ENCODE results near the gene LRRK2.
"Not testable (repeated sequence)": the region's sequence is repeated elsewhere in the genome, so short reads cannot be mapped to it uniquely, and the experiment has no call there.

The LRRK2 gene

GRCh38 chr12:40312982-40313576 is 88.3 kb downstream of the LRRK2 start:
- DNase-seq (ENCODE audit: low read depth in 2 of 3, low spot score in 2 of 3) = no peak

- DNase-seq (ENCODE audit: low read depth in 2 of 3, low spot score in 2 of 3) = no peak
Observed at GRCh38 chr12:40313928-40314327, 89.1 kb downstream of the LRRK2 start.

GRCh38 chr12:40314927-40315326 is 90.1 kb downstream of the LRRK2 start:
- no peak for DNase-seq (ENCODE audit: low read depth in 2 of 3, low spot score in 2 of 3)

- no peak for DNase-seq (ENCODE audit: low read depth in 2 of 3, low spot score in 2 of 3)
Observed at GRCh38 chr12:40315375-40315774, 90.6 kb downstream of the LRRK2 start.

GRCh38 chr12:40324261-40324660 is 99.5 kb downstream of the LRRK2 start:
- no peak for DNase-seq (ENCODE audit: low read depth in 2 of 3, low spot score in 2 of 3)

GRCh38 chr12:40325349-40325960 is 100.7 kb downstream of the LRRK2 start:
- DNase-seq (ENCODE audit: low read depth in 2 of 3, low spot score in 2 of 3) = no peak

- no peak for DNase-seq (ENCODE audit: low read depth in 2 of 3, low spot score in 2 of 3)
Observed at GRCh38 chr12:40327535-40327934, 102.7 kb downstream of the LRRK2 start.

GRCh38 chr12:40330180-40330579 is 105.4 kb downstream of the LRRK2 start:
- no peak for DNase-seq (ENCODE audit: low read depth in 2 of 3, low spot score in 2 of 3)

- no peak for DNase-seq (ENCODE audit: low read depth in 2 of 3, low spot score in 2 of 3)
Observed at GRCh38 chr12:40331886-40332285, 107.1 kb downstream of the LRRK2 start.

GRCh38 chr12:40335991-40336390 is 111.2 kb downstream of the LRRK2 start:
- DNase-seq (ENCODE audit: low read depth in 2 of 3, low spot score in 2 of 3) = no peak

GRCh38 chr12:40336573-40337199 is 111.9 kb downstream of the LRRK2 start:
- DNase-seq (ENCODE audit: low read depth in 2 of 3, low spot score in 2 of 3) = no peak

GRCh38 chr12:40338071-40338470 is 113.3 kb downstream of the LRRK2 start:
- DNase-seq (ENCODE audit: low read depth in 2 of 3, low spot score in 2 of 3) = no peak

- DNase-seq (ENCODE audit: low read depth in 2 of 3, low spot score in 2 of 3) = no peak
Observed at GRCh38 chr12:40338621-40339020, 113.8 kb downstream of the LRRK2 start.

- no peak for DNase-seq (ENCODE audit: low read depth in 2 of 3, low spot score in 2 of 3)
Observed at GRCh38 chr12:40342010-40342409, 117.2 kb downstream of the LRRK2 start.

GRCh38 chr12:40343124-40343523 is 118.3 kb downstream of the LRRK2 start:
- DNase-seq (ENCODE audit: low read depth in 2 of 3, low spot score in 2 of 3) = no peak

- no peak for DNase-seq (ENCODE audit: low read depth in 2 of 3, low spot score in 2 of 3)
Observed at GRCh38 chr12:40344312-40344711, 119.5 kb downstream of the LRRK2 start.

- no peak for DNase-seq (ENCODE audit: low read depth in 2 of 3, low spot score in 2 of 3)
Observed at GRCh38 chr12:40351976-40352375, 127.2 kb downstream of the LRRK2 start.

GRCh38 chr12:40375076-40375475 is 150.3 kb downstream of the LRRK2 start:
- DNase-seq (ENCODE audit: low read depth in 2 of 3, low spot score in 2 of 3) = no peak

- no peak for DNase-seq (ENCODE audit: low read depth in 2 of 3, low spot score in 2 of 3)
Observed at GRCh38 chr12:40376533-40377267, 151.9 kb downstream of the LRRK2 start.

- DNase-seq (ENCODE audit: low read depth in 2 of 3, low spot score in 2 of 3) = no peak
Observed at GRCh38 chr12:40378691-40379090, 153.9 kb downstream of the LRRK2 start.

GRCh38 chr12:40382217-40382616 is 157.4 kb downstream of the LRRK2 start:
- DNase-seq (ENCODE audit: low read depth in 2 of 3, low spot score in 2 of 3) = no peak

GRCh38 chr12:40387279-40387678 is 162.5 kb downstream of the LRRK2 start:
- not testable (repeated sequence) for DNase-seq (ENCODE audit: low read depth in 2 of 3, low spot score in 2 of 3)
